ENCODE measurements around the gene PLCG2. TPM values are rescaled to one million over a fixed set of nuclear protein-coding genes. Genes with fewer than 3 reads are reported as not detected.

Gene PLCG2
- total and polyA plus RNA-seq, 2 experiments from 2014 or later = 0.39 TPM; not detected in 1

DNA sequence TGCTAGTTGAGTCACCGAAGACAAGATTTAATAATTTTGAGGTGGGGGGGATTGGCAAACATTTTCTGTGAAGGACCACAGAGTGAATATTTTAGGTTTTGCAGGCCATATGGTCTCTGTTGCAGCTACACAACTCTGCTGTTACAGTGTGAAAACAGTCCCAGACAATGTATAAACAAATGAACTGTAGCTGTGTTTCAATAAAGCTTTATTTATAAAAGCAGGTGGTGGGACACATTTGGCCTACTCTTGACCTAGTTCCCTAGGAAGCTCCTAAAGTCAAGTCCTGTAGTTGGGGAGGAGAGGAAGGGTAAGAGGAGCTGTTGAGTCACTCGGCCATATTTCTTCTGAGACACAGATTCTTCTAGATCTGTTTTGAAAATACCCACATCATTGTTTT, 139.8 kb downstream of the PLCG2 start:
- 42 to 54% methylated on average over 2 of the region's 2 CpGs for WGBS, 2 experiments (ENCODE audit: low coverage in 1 of 2, low lambda C conversion rate in 2 of 2, missing lambda C conversion rate in 2 of 2)
- H4K20me1 ChIP-seq (ENCODE audit: insufficient read depth) = no peaks in the 10 kb centered on the region

DNA sequence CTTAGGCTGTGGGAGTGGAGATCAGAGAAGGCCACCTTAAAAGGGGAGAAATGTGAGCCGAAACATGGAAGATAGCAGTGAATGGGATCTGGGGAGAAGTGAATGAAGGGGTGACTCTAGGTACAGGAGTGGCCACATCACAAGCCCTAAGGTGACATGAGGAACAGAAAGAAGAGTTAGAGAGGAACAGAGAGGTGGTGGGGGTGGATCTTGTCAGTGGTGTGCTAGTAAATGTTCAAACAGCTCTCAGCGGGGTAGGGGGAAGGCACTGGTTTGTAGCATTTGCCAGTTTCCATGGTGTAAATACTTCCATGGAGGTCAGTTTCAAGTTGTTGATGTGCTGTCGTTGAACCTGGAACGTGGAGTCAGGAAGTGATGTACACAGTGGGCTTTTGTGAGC, 141.4 kb downstream of the PLCG2 start:
- WGBS, 2 experiments (ENCODE audit: low coverage in 1 of 2, low lambda C conversion rate in 2 of 2, missing lambda C conversion rate in 2 of 2) = 71 to 80% methylated on average over 4 of the region's 4 CpGs
- Histone ChIP-seq H3K9ac (no peak overlapping the region), H3K9me3 (ENCODE audit: low read depth) (no peaks in the 10 kb centered on the region), H3K4me2 (ENCODE audit: unreplicated experiment) (no peak overlapping the region), H3K9me2 (ENCODE audit: insufficient read depth) (no peaks in the 10 kb centered on the region), H3K36me3 (ENCODE audit: low read depth) (no peaks in the 10 kb centered on the region), H3K79me2 (ENCODE audit: insufficient read depth) (no peaks in the 10 kb centered on the region), H3K4me1 (ENCODE audit: insufficient read depth) (0 out of 2 replicates have a peak, but pooled peaks cover 4% of the 10 kb centered on the region), H2AFZ (no peak overlapping the region), H3K27me3 (replicated peaks; ENCODE audit: insufficient read depth) (0 out of 2 replicates have a peak, but pooled peaks cover 5% of the 10 kb centered on the region), H3K27ac (no peak overlapping the region), H4K20me1 (ENCODE audit: insufficient read depth) (no peaks in the 10 kb centered on the region), H3K4me3 (no peak overlapping the region), H3F3A (ENCODE audit: insufficient read depth) (no peaks in the 10 kb centered on the region)
- TF ChIP-seq EZH2 (IDR thresholded peaks at IDR 0.05; ENCODE audit: insufficient read depth, poor library complexity, severe bottlenecking) (no peak), EZH2phosphoT487 (IDR thresholded peaks at IDR 0.05; ENCODE audit: insufficient read depth, low read depth) (no peak)
- no peak for DNase-seq
- in situ Hi-C loops (cut with MboI) = no loop called here

More for the DNA sequence above, 139.8 kb downstream of the PLCG2 start:
- Histone ChIP-seq H3K9me2 (ENCODE audit: insufficient read depth) (no peaks in the 10 kb centered on the region), H3K27me3 (replicated peaks; ENCODE audit: insufficient read depth) (peaks cover 12% of the 10 kb centered on the region; the same call in 1 of the 2 replicates), H3K27ac (no peak overlapping the region), H3K9ac (no peak overlapping the region), H2AFZ (no peak overlapping the region), H3K4me3 (no peak overlapping the region), H3K9me3 (ENCODE audit: low read depth) (no peaks in the 10 kb centered on the region), H3K4me1 (ENCODE audit: insufficient read depth) (0 out of 2 replicates have a peak, but pooled peaks cover 4% of the 10 kb centered on the region), H3K36me3 (ENCODE audit: low read depth) (no peaks in the 10 kb centered on the region), H3F3A (ENCODE audit: insufficient read depth) (no peaks in the 10 kb centered on the region), H3K79me2 (ENCODE audit: insufficient read depth) (no peaks in the 10 kb centered on the region), H3K4me2 (ENCODE audit: unreplicated experiment) (no peak overlapping the region)
- in situ Hi-C loops (cut with MboI) = no loop called here
- DNase-seq = no peak
- TF ChIP-seq EZH2 (IDR thresholded peaks at IDR 0.05; ENCODE audit: insufficient read depth, poor library complexity, severe bottlenecking) = no peak
- TF ChIP-seq EZH2phosphoT487 (IDR thresholded peaks at IDR 0.05; ENCODE audit: insufficient read depth, low read depth) = no peak

- H3K79me2 ChIP-seq (ENCODE audit: insufficient read depth) = no peaks in the 10 kb centered on the region
- peak; percentile 59 for DNase-seq
- no peak overlapping the region for H3K27ac ChIP-seq
- H3K9me3 ChIP-seq (ENCODE audit: low read depth) = no peaks in the 10 kb centered on the region
- no peaks in the 10 kb centered on the region for H3K36me3 ChIP-seq (ENCODE audit: low read depth)
- H4K20me1 ChIP-seq (ENCODE audit: insufficient read depth) = no peaks in the 10 kb centered on the region
- TF ChIP-seq EZH2phosphoT487 (IDR thresholded peaks at IDR 0.05; ENCODE audit: insufficient read depth, low read depth) = no peak
- no peak for TF ChIP-seq EZH2 (IDR thresholded peaks at IDR 0.05; ENCODE audit: insufficient read depth, poor library complexity, severe bottlenecking)
- 57 to 60% methylated on average over 12 of the region's 12 CpGs for WGBS, 2 experiments (ENCODE audit: low coverage in 1 of 2, low lambda C conversion rate in 2 of 2, missing lambda C conversion rate in 2 of 2)
- H3K4me1 ChIP-seq (ENCODE audit: insufficient read depth) = 0 out of 2 replicates have a peak, but pooled peaks cover 4% of the 10 kb centered on the region
- H3K27me3 ChIP-seq (replicated peaks; ENCODE audit: insufficient read depth) = no peaks in the 10 kb centered on the region
- no peaks in the 10 kb centered on the region for H3K9me2 ChIP-seq (ENCODE audit: insufficient read depth)
- H3K4me2 ChIP-seq (ENCODE audit: unreplicated experiment) = no peak overlapping the region
- no peak overlapping the region for H3K9ac ChIP-seq
- no peak overlapping the region for H3K4me3 ChIP-seq
- no peak overlapping the region for H2AFZ ChIP-seq
- in situ Hi-C loops (cut with MboI) = no loop called here
- no peaks in the 10 kb centered on the region for H3F3A ChIP-seq (ENCODE audit: insufficient read depth)
These were observed 142.2 kb downstream of the PLCG2 start for GRCh38 chr16:81921085-81921814.

- 79 to 83% methylated on average over 5 of the region's 5 CpGs for WGBS, 2 experiments (ENCODE audit: low coverage in 1 of 2, low lambda C conversion rate in 2 of 2, missing lambda C conversion rate in 2 of 2)
- H3K4me2 ChIP-seq (ENCODE audit: unreplicated experiment) = no peak overlapping the region
- H3K4me1 ChIP-seq (ENCODE audit: insufficient read depth) = 0 out of 2 replicates have a peak, but pooled peaks cover 4% of the 10 kb centered on the region
- H2AFZ ChIP-seq = no peak overlapping the region
- H3K36me3 ChIP-seq (ENCODE audit: low read depth) = no peaks in the 10 kb centered on the region
- no peak overlapping the region for H3K9ac ChIP-seq
- H3K9me3 ChIP-seq (ENCODE audit: low read depth) = no peaks in the 10 kb centered on the region
- H3K27ac ChIP-seq = no peak overlapping the region
- no peak overlapping the region for H3K4me3 ChIP-seq
- no peaks in the 10 kb centered on the region for H3K79me2 ChIP-seq (ENCODE audit: insufficient read depth)
- in situ Hi-C loops (cut with MboI) = no loop called here
- H3K27me3 ChIP-seq (replicated peaks; ENCODE audit: insufficient read depth) = no peaks in the 10 kb centered on the region
- no peak for DNase-seq
- no peaks in the 10 kb centered on the region for H3F3A ChIP-seq (ENCODE audit: insufficient read depth)
- TF ChIP-seq EZH2phosphoT487 (IDR thresholded peaks at IDR 0.05; ENCODE audit: insufficient read depth, low read depth) (no peak), EZH2 (IDR thresholded peaks at IDR 0.05; ENCODE audit: insufficient read depth, poor library complexity, severe bottlenecking) (no peak)
- no peaks in the 10 kb centered on the region for H4K20me1 ChIP-seq (ENCODE audit: insufficient read depth)
- H3K9me2 ChIP-seq (ENCODE audit: insufficient read depth) = no peaks in the 10 kb centered on the region
These were observed 142.9 kb downstream of the PLCG2 start for GRCh38 chr16:81921843-81922584.

Measured in GM23248 (cell line).